Measurements from ENCODE around the gene CELSR1. TPM values are rescaled to one million over a fixed set of nuclear protein-coding genes. Genes with fewer than 3 reads are reported as not detected.

Gene CELSR1
- total RNA-seq, 1 donor from 2014 or later, result 0.27 TPM

- Mint-ChIP-seq H3K27ac (ENCODE audit: unreplicated experiment) (no peak overlapping the region), H3K4me1 (ENCODE audit: low read depth, unreplicated experiment) (peaks cover 5% of the 10 kb centered on the region), H3K27me3 (ENCODE audit: unreplicated experiment) (no peaks in the 10 kb centered on the region), H3K36me3 (ENCODE audit: unreplicated experiment) (no peaks in the 10 kb centered on the region), H3K4me3 (ENCODE audit: unreplicated experiment) (no peak overlapping the region), H3K9me3 (ENCODE audit: unreplicated experiment) (no peaks in the 10 kb centered on the region)
- no peak for DNase-seq
- no peak for TF ChIP-seq CTCF (IDR thresholded peaks at IDR 0.05; ENCODE audit: partially characterized antibody, unreplicated experiment)
These were observed 120.4 kb downstream of the CELSR1 start for GRCh38 chr22:46416891-46417580.

- Mint-ChIP-seq H3K27me3 (ENCODE audit: unreplicated experiment) (no peaks in the 10 kb centered on the region), H3K9me3 (ENCODE audit: unreplicated experiment) (no peaks in the 10 kb centered on the region), H3K4me1 (ENCODE audit: low read depth, unreplicated experiment) (peaks cover 5% of the 10 kb centered on the region), H3K4me3 (ENCODE audit: unreplicated experiment) (no peak overlapping the region), H3K27ac (ENCODE audit: unreplicated experiment) (no peak overlapping the region), H3K36me3 (ENCODE audit: unreplicated experiment) (no peaks in the 10 kb centered on the region)
- no peak for TF ChIP-seq CTCF (IDR thresholded peaks at IDR 0.05; ENCODE audit: partially characterized antibody, unreplicated experiment)
- DNase-seq, result no peak
These were observed 120.9 kb downstream of the CELSR1 start for GRCh38 chr22:46416520-46416871.

GRCh38 chr22:46415776-46416519 lies 121.5 kb downstream of the CELSR1 start:
- Mint-ChIP-seq H3K27ac (ENCODE audit: unreplicated experiment) (no peak overlapping the region), H3K27me3 (ENCODE audit: unreplicated experiment) (no peaks in the 10 kb centered on the region), H3K36me3 (ENCODE audit: unreplicated experiment) (no peaks in the 10 kb centered on the region), H3K9me3 (ENCODE audit: unreplicated experiment) (no peaks in the 10 kb centered on the region), H3K4me1 (ENCODE audit: low read depth, unreplicated experiment) (peaks cover 5% of the 10 kb centered on the region), H3K4me3 (ENCODE audit: unreplicated experiment) (no peak overlapping the region)
- no peak for DNase-seq
- no peak for TF ChIP-seq CTCF (IDR thresholded peaks at IDR 0.05; ENCODE audit: partially characterized antibody, unreplicated experiment)

- no peak overlapping the region for H3K4me3 Mint-ChIP-seq (ENCODE audit: unreplicated experiment)
- no peaks in the 10 kb centered on the region for H3K9me3 Mint-ChIP-seq (ENCODE audit: unreplicated experiment)
- no peaks in the 10 kb centered on the region for H3K36me3 Mint-ChIP-seq (ENCODE audit: unreplicated experiment)
- peaks cover 5% of the 10 kb centered on the region for H3K4me1 Mint-ChIP-seq (ENCODE audit: low read depth, unreplicated experiment)
- no peak for TF ChIP-seq CTCF (IDR thresholded peaks at IDR 0.05; ENCODE audit: partially characterized antibody, unreplicated experiment)
- no peak overlapping the region for H3K27ac Mint-ChIP-seq (ENCODE audit: unreplicated experiment)
- no peaks in the 10 kb centered on the region for H3K27me3 Mint-ChIP-seq (ENCODE audit: unreplicated experiment)
- no peak for DNase-seq
These were observed 122.7 kb downstream of the CELSR1 start for GRCh38 chr22:46414704-46415103.

- Mint-ChIP-seq H3K9me3 (ENCODE audit: unreplicated experiment) (no peaks in the 10 kb centered on the region), H3K27me3 (ENCODE audit: unreplicated experiment) (no peaks in the 10 kb centered on the region), H3K27ac (ENCODE audit: unreplicated experiment) (no peak overlapping the region), H3K4me3 (ENCODE audit: unreplicated experiment) (no peak overlapping the region), H3K4me1 (ENCODE audit: low read depth, unreplicated experiment) (peaks cover 5% of the 10 kb centered on the region), H3K36me3 (ENCODE audit: unreplicated experiment) (no peaks in the 10 kb centered on the region)
- peak; percentile 11 for DNase-seq
- TF ChIP-seq CTCF (IDR thresholded peaks at IDR 0.05; ENCODE audit: partially characterized antibody, unreplicated experiment), result no peak
These were observed 123.6 kb downstream of the CELSR1 start for GRCh38 chr22:46413725-46414379.

All from glutamatergic neuron (in vitro differentiated cells).